ENCODE results near the gene AURKB. TPM values are rescaled to one million over a fixed set of nuclear protein-coding genes. Genes with fewer than 3 reads are reported as not detected.

The AURKB gene
- total RNA-seq, 2 donors from 2014 or later, result 90.5 to 122 TPM

GRCh38 chr17:8187517-8188262 is 22.7 kb downstream of the AURKB start:
- Histone ChIP-seq H3K27me3 (ENCODE audit: control insufficient read depth, insufficient read depth, low read length, poor library complexity, severe bottlenecking) (no peaks in the 10 kb centered on the region), H3K9me3 (ENCODE audit: control insufficient read depth, low read length) (no peaks in the 10 kb centered on the region), H3K4me1 (ENCODE audit: control insufficient read depth, insufficient read depth, low read length) (peaks cover 14% of the 10 kb centered on the region), H3K9ac (ENCODE audit: extremely low read depth, low read length, poor library complexity, severe bottlenecking) (peak overlapping the region; percentile 42), H3K36me3 (ENCODE audit: control insufficient read depth, insufficient read depth, low read length) (no peaks in the 10 kb centered on the region), H3K27ac (ENCODE audit: low read depth, low read length) (peak overlapping the region; percentile 74), H3K4me3 (ENCODE audit: low read length) (peak overlapping the region; percentile 94)
- Mint-ChIP-seq H3K4me1 (peaks cover 12% of the 10 kb centered on the region), H3K27ac (no peak overlapping the region), H3K9me3 (no peaks in the 10 kb centered on the region), H3K27me3 (ENCODE audit: insufficient read depth) (peaks cover 11% of the 10 kb centered on the region), H3K36me3 (ENCODE audit: low read depth) (no peaks in the 10 kb centered on the region), H3K4me3 (no peak overlapping the region)
- no peak for TF ChIP-seq CTCF (conservative IDR thresholded peaks at IDR 0.05)
- DNase-seq, result peak; percentile 99
- 3% methylated on average over 22 to 25 of the region's 25 CpGs for WGBS, 2 experiments (ENCODE audit: insufficient coverage in 1 of 2, insufficient read length in 1 of 2)

- Mint-ChIP-seq H3K27ac (no peak overlapping the region), H3K27me3 (ENCODE audit: insufficient read depth) (peaks cover 11% of the 10 kb centered on the region), H3K36me3 (ENCODE audit: low read depth) (no peaks in the 10 kb centered on the region), H3K4me3 (no peak overlapping the region), H3K4me1 (peaks cover 12% of the 10 kb centered on the region), H3K9me3 (no peaks in the 10 kb centered on the region)
- Histone ChIP-seq H3K4me1 (ENCODE audit: control insufficient read depth, insufficient read depth, low read length) (peaks cover 13% of the 10 kb centered on the region), H3K9ac (ENCODE audit: extremely low read depth, low read length, poor library complexity, severe bottlenecking) (peak overlapping the region; percentile 47), H3K9me3 (ENCODE audit: control insufficient read depth, low read length) (no peaks in the 10 kb centered on the region), H3K36me3 (ENCODE audit: control insufficient read depth, insufficient read depth, low read length) (no peaks in the 10 kb centered on the region), H3K4me3 (ENCODE audit: low read length) (peak overlapping the region; percentile 94), H3K27ac (ENCODE audit: low read depth, low read length) (peak overlapping the region; percentile 74), H3K27me3 (ENCODE audit: control insufficient read depth, insufficient read depth, low read length, poor library complexity, severe bottlenecking) (no peaks in the 10 kb centered on the region)
- DNase-seq, result peak; percentile 100
- peak; percentile 61 for TF ChIP-seq CTCF (conservative IDR thresholded peaks at IDR 0.05)
- 0 to 2% methylated on average over 31 to 32 of the region's 32 CpGs for WGBS, 2 experiments (ENCODE audit: insufficient coverage in 1 of 2, insufficient read length in 1 of 2)
These were observed 23.4 kb downstream of the AURKB start for GRCh38 chr17:8186787-8187516.

DNA sequence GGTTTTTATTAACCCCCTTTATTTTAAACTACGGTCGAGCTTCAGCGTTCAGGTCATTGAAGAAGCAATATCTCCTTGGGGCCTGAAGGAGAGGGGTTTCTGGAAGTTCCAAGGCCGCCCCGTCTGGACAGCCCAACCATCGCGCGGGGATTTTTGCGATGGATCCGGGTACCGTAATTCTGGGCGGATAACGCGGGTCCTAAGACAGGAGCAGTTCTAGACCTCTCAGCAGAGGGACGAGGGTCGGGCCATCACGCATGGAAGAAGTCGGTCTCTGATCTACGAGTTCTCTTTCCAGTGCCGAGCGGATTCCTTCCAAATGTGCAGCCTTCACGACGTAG is 24.0 kb downstream of the AURKB start:
- peak overlapping the region; percentile 94 for H3K4me3 ChIP-seq (ENCODE audit: low read length)
- 0 to 2% methylated on average over 9 to 23 of the region's 23 CpGs for WGBS, 2 experiments (ENCODE audit: insufficient coverage in 1 of 2, insufficient read length in 1 of 2)
- no peak for DNase-seq
- H3K9me3 Mint-ChIP-seq, result no peaks in the 10 kb centered on the region
- H3K4me1 ChIP-seq (ENCODE audit: control insufficient read depth, insufficient read depth, low read length), result peaks cover 8% of the 10 kb centered on the region
- H3K9ac ChIP-seq (ENCODE audit: extremely low read depth, low read length, poor library complexity, severe bottlenecking), result peak overlapping the region; percentile 47
- H3K4me3 Mint-ChIP-seq, result no peak overlapping the region
- H3K27ac Mint-ChIP-seq, result no peak overlapping the region
- no peaks in the 10 kb centered on the region for H3K9me3 ChIP-seq (ENCODE audit: control insufficient read depth, low read length)
- H3K36me3 ChIP-seq (ENCODE audit: control insufficient read depth, insufficient read depth, low read length), result no peaks in the 10 kb centered on the region
- peaks cover 11% of the 10 kb centered on the region for H3K27me3 Mint-ChIP-seq (ENCODE audit: insufficient read depth)
- no peak for TF ChIP-seq CTCF (conservative IDR thresholded peaks at IDR 0.05)
- H3K27ac ChIP-seq (ENCODE audit: low read depth, low read length), result peak overlapping the region; percentile 25
- no peaks in the 10 kb centered on the region for H3K27me3 ChIP-seq (ENCODE audit: control insufficient read depth, insufficient read depth, low read length, poor library complexity, severe bottlenecking)
- H3K4me1 Mint-ChIP-seq, result peaks cover 12% of the 10 kb centered on the region
- no peaks in the 10 kb centered on the region for H3K36me3 Mint-ChIP-seq (ENCODE audit: low read depth)
